Measurements from ENCODE around the gene ABHD2. TPM values are rescaled to one million over a fixed set of nuclear protein-coding genes. Genes with fewer than 3 reads are reported as not detected.

Gene ABHD2
- total RNA-seq, 4 donors from 2014 or later, result 50.0 to 79.9 (median 65.2) TPM

DNA sequence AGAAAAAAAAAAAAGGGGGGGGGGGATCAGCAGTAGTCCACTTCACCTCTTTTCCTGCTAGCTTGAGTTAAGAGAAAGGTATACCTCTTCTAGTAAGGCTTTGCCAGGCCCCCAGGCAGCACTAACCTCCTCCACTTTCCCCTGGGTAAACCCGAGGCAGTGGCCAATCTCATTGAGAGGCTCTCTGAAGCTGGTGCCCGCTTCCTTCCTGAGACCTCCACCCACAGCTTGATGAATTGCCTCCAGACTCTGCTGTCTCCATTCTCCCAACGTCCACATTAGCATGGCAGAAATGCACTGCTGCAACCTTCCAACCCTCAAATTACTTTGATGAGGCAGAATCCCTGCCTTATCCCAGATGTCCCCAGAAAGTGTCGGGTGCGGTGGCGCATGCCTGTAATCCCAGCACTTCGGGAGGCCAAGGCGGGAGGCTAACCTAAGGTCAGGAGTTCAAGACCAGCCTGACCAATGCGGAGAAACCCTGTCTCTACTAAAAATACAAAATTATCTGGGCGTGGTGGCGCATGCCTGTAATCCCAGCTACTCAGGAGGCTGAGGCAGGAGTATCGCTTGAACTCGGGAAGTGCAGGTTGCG is 117.8 kb downstream of the ABHD2 start:
- TF ChIP-seq, protein P1, sequence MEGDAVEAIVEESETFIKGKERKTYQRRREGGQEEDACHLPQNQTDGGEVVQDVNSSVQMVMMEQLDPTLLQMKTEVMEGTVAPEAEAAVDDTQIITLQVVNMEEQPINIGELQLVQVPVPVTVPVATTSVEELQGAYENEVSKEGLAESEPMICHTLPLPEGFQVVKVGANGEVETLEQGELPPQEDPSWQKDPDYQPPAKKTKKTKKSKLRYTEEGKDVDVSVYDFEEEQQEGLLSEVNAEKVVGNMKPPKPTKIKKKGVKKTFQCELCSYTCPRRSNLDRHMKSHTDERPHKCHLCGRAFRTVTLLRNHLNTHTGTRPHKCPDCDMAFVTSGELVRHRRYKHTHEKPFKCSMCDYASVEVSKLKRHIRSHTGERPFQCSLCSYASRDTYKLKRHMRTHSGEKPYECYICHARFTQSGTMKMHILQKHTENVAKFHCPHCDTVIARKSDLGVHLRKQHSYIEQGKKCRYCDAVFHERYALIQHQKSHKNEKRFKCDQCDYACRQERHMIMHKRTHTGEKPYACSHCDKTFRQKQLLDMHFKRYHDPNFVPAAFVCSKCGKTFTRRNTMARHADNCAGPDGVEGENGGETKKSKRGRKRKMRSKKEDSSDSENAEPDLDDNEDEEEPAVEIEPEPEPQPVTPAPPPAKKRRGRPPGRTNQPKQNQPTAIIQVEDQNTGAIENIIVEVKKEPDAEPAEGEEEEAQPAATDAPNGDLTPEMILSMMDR (IDR thresholded peaks at IDR 0.05; ENCODE audit: low read depth), result no peak

DNA sequence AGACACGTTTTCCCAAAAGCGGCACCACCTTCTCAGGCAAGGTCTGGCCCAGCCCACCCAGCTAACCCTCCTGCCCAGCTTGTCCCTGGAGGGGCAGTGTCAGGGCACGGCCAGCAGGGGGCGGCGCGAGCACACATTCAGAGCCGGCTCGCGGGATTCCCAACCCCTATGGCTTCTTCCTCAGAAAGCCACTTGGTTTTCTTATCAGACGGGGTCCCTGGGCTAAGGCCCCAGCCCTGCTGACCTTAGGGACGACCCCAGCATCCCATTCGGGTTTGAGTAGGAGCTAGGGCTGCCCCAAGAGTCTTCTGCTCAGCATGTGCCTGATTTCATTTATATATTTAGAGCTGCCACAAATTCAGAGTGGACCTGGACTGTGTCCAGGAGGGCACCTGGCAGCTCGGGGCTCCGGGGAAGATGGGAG is 118.7 kb downstream of the ABHD2 start:
- TF ChIP-seq, protein P1 (IDR thresholded peaks at IDR 0.05; ENCODE audit: low read depth), result no peak

DNA sequence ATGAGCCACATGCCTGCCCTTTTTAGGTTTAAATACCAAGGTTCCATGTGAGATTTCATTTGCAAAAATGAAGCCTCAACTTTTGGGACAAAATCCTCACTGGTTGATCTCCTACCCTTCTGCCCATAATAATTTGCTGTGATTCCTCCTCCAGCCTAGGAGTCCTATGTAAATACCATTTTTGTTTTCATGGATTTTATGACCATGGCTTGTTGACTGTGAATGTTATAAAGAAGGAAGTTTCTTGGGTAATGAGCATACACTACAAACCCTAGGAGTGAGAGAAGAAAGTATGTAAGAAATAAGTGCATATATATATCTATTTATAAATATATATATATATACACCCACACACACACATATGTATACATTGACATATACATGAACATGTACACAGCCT is 120.0 kb downstream of the ABHD2 start:
- TF ChIP-seq, protein P1 (IDR thresholded peaks at IDR 0.05; ENCODE audit: low read depth), result no peak

DNA sequence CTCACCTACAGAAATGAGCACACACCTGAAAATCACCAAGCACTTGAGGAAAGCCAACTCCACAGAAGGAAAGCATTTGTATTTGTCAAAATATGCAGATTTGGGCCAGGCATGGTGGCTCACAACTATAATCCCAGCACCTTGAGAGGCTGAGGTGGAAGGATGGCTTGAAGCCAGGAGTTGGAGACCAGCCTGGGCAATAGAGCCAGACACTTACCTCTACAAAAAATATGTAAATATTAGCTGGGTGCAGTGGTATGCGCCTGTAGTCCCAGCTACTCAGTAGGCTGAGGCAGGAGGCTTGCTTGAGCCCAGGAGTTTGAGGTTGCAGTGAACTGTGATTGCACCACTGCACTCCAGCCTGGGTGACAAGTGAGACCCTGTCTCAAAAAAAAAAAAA is 120.8 kb downstream of the ABHD2 start:
- TF ChIP-seq, protein P1 (IDR thresholded peaks at IDR 0.05; ENCODE audit: low read depth), result no peak

DNA sequence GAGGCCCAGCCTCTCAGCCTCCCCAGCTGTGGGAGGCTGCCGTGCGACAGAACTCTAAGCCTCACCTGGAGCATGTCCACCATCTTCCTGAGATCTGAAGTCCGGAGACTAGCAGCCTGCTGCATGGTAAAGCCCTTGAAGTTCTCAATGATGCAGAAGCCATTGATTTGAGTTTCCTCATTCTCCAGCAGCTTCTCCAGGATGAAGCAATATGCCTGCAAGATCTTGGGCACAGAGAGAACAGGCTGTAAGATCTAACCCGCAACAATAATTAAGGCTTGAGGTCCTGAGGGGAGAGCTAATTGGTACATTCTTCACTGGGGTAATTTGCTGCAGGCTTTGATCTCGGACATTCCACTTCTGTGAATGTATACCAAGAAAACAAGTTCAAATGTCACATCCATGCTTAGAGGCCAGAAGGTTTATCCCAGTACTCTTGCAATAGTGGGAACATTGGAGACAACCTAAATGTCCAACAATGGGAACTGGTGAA is 123.5 kb downstream of the ABHD2 start:
- TF ChIP-seq, protein P1 (IDR thresholded peaks at IDR 0.05; ENCODE audit: low read depth), result no peak

DNA sequence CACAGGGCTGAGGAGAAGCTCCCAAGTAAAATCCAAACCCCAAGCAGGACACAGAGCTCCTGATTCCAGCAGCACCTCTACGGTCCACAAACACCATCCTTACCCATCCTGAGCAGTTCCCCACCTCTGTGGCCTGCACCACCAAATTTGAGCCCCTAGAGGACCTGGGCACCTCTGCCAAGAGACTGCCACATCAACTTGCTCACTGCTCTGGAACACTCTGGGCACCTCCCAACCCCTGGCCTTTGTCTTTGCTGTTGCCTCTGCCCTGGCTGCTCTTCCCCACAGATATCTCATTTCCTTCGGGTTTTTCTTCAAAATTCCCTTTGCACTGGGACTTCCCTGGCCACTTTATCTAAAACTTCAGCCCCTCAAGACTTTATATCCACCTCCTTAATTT is 127.4 kb downstream of the ABHD2 start:
- TF ChIP-seq, protein P1 (IDR thresholded peaks at IDR 0.05; ENCODE audit: low read depth), result no peak

DNA sequence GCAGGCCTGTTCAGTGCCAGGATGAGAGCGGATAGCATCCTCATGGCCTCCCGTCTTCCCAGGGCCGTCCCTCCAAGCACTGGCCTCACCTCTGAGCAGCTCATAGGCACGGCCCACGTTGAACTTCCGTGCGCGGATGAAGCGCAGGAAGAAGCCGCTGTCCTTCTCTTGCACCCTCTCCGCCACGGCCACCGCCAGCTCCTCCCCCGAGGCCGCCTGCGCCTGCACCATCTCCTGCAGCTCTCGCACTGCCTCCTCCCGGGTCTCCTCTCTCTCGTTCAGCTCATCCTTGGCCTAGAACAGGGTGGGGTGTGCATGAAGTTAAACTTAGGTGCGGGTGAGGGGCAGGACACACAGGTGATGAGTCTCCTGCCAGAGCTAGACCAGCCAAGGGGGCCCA is 128.8 kb downstream of the ABHD2 start:
- TF ChIP-seq, protein P1 (IDR thresholded peaks at IDR 0.05; ENCODE audit: low read depth), result no peak
